Left forelimb (tissue), 1 donor: ENCODE results near the gene KIAA0753.
A peak's percentile ranks its signal among the peaks of the same experiment; 100 is the strongest.

Experiments
- DNase-seq: peaks from one replicate; pipeline ENCODE4 v3.0.0-alpha.2; 2018; ENCODE audit warnings: low spot score

KIAA0753 gene

DNA sequence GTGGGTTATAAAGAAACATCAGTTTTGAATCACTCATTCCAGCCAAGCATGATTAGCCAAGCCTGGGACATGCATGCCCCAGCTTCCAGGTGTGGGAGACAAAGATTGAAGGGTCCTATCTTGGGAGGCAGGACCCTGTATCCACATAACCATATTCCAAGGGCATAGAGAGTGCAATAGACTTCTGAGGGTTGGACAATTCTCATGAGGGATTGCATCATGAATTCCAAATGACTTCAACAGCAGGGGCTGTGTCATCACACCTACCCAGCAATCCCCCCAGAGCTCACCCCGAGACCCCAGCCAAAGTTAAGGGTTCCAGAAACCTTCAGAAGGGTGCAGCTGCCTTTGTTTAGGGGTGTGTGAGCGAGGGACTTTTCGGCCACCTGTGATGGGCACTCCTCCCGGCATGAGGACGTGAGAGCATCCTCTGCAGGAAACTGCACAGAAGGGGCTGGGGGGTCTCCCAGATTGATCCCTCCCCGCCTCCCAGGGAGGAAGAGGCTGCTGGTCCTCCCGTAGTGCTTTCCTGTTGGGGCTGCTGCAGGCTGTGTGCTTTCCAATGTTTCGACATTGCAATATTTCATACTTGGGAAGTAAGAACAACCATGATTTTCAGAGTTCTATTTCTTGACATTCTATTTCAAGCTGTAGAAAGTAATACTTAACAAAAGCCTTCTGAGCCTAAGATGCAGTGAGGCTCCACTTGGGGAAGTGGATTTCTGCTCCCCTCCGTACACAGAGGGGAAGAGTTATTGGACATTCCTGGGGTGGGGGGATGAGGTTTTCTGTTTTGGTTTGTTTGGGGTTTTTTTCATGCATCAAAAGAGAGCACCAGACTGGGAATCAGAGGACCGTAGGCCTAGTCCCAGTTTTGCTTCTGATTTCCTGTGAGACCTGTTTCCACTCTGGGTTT lies 70.9 kb downstream of the KIAA0753 start:
- no peak for DNase-seq

DNA sequence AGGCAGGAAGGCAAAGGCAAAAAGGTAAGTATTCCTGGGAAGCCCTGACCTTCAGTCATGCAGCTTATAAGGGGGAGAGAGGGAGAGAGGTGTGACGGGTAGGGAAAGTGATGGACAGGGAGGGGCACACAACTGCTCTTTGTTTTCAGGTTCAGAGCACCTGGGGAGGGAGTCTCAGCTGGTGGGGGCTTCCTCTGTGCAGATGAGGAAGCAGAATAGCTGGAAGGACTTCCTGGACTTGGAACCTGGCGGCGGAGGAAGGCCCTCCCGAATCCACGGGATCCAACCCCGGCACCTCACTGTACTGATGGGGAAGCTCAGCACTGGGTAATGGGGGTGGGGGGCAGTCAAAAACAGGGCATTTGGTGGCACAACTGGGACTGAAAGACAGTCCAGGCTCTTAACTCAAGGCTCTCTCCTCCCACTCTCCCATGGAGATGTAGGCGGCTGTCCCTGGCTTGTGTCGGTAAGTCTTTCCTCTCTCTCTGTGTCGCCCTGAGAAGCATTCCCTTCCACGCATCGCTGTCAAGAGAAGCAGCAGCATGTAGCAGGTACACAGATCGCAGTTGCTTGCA lies 72.2 kb downstream of the KIAA0753 start:
- no peak for DNase-seq

DNA sequence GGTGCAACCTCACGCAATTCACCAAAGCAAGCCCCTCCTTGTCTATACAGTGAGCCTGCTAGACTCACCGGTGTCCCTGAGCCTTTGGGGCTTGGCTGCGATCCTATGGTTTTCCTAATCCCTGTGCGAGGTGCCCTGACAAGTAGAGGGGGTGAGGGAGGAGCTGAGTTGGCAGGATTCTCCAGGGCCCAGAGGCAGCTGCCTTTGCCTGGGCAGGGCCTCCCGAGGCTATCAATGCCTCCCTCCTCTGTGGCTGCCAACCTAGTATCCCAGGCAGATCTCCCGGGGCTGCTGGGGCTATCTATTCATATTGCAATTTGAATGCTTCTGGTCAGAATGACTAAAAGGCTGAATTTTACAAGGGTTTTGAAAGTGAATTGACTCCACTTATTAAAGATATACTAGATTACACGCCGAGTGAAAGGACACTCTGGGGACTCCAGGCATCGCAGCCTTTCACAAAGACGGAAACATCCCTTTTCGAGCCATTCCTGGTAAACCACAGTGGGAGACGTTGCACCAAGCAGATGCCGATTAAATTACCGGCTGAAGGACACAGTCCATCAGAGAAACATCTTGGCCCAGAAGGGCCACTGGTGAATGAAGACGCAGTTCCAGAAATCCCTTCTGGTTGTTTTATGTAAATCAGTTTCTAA lies 72.9 kb downstream of the KIAA0753 start:
- DNase-seq: no peak

DNA sequence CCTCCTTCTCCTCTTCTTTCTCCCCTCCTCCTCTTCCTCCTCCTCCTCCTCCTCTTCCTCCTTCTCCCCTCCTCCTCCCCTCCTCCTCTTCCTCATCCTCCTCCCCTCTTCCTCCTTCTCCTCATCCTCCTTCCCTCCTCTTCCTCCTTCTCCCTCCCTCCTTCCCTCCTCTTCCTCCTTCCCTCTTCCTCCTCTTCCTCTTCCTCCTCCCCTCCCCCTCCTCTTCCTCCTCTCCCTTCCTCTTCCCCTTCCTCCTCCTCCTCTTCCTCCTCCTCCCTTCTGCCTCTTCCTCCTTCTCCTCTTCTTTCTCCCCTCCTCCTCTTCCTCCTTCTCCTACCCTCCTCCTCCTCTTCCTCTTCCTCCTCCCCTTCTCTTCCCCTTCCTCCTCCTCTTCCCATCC lies 79.1 kb downstream of the KIAA0753 start:
- no peak for DNase-seq

DNA sequence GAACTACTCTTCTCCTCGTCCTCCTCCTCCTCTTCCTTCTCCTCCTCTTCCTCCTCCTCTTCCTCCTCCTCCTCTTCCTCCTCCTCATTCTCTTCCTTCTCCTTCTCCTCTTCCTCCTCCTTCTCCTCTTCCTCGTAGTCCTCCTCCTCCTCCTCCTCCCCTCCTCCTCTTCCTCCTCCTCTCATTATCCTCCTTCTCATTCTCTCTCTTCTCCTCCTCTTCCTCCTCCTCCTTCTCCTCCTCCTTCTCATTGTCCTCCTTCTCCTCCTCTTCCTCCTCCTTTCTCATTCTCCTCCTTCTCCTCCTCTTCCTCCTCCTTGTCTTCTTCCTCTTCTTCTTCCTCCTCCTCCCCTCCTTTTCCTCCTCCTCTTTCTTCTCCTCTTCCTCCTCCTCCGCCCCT lies 80.0 kb downstream of the KIAA0753 start:
- peak; percentile 22 for DNase-seq

DNA sequence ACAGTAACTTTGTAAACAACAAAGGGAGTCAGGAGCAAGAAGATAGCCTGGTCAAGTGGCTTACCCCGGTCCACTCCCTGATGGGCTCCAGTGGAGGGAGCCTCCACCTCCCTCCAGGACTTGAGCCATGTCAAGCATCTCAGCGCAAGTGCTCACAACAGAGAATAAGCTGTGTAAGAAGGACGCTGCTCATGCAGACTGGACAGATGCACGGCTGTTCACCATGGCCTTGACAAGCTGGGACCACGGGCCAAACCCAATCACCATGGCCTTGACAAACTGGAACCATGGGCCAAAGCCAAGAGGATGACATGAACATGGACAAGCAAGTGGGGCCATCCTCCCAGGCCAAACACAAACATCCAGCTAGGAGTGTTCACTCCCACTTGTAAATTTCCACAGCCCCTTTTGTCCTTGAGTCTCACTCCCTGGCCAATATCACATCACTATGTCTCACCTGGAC lies 80.7 kb downstream of the KIAA0753 start:
- peak; percentile 22 for DNase-seq

DNA sequence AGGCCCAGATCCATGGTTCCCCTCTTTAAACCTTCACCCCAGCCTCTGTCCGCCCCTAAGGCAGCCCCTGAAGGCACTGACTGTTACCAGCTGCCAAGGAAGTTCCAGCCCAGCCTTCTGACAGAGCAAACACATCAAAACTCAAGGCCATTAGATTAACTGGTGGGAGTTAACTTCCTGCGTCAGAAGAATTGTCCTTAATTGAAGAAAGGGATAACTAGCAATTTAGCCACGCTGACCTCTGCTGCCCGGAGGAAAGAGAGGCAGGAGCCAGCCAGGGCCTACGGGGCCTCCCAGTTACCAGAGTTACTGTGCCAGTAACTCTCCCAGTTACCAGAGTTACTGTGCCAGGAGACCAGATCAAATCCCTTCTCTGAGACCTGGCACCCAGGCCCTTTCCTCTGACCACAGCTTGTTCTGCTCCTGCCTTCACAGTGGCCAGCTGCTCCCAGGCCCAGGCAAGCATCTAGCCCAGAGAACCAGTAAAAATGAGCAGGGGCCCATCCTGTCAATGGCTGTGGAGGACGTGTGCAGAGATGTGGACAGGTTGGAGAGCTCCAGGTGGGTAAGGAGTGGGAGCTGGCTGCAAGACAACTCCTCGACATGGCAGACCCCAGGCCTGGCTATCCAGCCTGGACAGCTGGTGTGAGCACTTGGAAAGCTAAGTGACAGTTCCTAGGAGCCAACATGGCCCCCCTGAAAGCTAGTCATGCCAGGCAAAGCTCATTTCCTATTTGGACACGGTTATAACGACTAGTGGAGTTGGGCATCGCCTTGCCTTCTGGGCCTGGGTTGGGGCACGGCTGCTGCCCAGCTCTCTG lies 81.4 kb downstream of the KIAA0753 start:
- peak; percentile 44 for DNase-seq

DNA sequence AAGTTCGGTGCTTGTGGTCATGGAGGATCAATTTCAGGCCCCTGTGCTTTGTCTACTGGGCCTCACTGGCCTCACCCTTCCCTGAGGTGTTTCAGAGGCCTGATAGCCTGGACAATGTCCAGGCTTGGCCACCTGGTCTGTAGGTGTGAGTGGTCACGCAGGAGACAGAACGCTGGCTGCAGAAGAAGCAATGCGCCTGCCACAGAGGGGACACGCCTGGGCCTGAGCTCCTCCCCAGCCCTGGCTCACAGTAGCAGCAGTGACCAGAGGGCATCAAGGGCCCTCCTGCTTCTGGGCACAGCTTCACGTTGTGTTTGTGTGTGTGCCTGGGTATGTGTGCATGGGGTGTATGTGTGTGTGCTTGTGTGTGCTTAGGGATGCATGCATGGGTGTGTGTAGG lies 82.2 kb downstream of the KIAA0753 start:
- no peak for DNase-seq

DNA sequence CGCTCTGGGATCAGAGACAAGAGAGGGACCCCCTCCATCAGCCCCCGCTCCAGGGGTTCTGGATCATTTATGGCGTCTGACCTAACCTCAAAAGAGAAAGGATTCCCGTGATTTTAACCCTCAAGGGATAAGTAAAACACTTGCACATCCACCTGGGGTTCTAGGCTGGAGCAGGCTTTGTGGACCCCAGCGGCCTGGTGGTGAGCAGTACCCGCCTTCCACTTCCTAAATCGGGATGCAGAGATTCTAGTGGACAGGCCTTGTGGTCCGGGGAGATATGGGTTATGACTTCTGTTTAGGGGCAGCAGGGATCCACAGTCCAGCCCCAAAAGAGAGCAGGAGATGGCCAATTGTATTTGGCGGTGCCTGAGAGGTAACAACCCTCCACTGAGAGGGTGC lies 83.5 kb downstream of the KIAA0753 start:
- DNase-seq: no peak

DNA sequence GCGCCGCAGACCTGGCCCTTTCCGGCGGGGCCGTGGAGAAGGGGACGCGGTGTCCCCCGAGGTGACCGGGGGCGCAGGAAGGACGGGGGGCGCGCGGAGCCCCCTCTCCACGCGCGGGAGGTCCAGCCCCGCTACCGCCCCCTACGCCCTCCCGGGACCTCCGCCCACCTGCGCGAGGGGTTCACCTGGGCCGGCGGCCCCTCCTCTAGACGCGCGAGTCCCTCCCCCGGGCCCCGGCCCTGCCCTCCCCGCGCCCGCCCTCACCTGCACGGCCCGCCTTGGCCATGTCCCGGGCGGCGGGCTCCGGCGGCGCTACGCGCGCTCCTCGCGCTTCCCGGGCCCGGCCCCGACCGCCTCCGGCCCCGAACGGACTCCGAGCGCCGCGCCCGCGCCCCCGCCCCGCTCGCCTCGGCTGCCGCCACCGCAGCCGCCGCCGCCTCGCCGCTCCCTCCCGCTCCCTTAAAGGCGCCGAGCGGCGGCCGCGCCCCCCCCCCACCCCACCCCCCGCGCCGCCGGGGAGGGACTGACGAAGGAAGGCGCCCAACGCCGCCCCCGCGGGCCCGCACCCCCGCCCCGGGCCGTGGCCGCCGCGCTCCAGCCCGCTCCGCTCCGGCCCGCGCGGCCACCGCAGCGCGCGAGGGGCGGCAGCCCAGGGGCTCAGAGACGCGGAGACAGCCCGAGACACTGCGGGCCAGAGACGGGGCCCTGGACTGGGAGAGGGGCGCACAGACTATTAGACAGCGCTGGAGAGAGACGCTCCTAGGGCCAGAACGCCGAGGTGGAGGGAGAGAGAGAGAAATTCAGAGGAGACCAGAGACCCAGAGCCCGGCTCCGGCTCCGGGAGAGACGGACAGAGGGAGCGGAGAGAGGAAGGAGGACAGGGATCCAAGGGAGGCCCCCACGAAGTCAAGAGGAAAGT lies 84.1 kb downstream of the KIAA0753 start, which contains the start of gene PITPNM3:
TSS of gene PITPNM3 (minus strand) at position 435 of the 919 bp plus-strand sequence. CDS start at position 286, 149 bp downstream.
- peak; percentile 62 for DNase-seq

DNA sequence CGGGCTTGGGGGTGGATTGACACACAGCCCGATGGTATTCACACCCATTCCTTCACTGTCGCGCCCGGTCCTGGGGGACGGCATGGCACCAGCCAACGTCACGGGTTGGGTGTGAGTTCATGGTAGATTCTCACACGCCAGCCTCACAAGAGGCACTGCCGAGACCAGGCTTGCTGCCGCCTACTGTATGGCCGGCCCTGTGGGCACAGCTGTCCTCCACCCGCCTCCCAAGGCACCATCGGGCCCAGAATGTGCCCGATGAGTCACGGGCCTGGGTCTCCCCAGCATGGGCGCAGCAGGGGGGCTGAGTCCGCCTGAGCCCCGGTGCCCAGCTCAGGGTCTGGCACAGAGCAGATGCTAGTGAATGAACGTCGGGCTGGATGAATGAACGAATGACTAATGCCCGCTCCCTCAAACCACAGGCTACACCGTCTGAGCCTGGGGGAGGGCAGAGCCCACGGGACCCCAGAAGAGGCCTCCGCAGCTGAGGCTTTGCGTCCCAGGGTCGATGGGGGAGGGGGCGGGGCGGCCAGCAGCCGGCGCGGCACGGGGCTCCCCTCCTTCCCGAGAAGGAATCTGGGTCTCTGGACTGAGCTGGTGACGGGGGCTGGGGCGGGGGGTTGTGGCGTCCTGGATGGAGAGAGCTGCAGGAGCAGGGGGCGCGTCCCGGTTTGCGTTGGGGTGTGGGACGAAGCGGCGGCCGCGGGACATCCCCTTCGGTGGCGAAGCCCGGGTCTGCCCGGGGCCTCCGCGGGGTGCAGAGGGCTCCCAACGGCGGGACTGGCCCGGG lies 85.0 kb downstream of the KIAA0753 start:
- DNase-seq: no peak

DNA sequence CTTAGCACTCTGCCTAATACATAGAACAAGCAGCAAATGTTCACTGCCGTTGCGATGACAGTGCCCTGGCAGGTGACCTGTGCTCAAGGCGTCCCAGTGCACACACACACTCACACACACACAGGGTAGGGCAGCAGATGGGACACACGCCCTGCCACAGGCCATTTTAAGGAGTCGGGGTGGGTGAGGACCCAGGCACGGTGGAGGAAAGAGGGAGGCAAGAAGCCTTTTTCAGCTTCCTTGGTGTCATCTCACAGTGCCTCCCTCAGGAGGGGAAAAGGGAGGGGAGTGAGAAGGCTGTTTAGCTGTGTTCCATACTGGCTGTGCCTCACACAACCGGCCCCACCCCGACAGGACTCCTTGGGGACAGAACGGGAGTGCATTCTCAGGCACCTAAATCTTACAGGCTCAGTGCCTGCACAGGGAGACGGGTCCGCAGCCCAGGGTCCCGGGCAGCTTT lies 85.6 kb downstream of the KIAA0753 start:
- DNase-seq: no peak

DNA sequence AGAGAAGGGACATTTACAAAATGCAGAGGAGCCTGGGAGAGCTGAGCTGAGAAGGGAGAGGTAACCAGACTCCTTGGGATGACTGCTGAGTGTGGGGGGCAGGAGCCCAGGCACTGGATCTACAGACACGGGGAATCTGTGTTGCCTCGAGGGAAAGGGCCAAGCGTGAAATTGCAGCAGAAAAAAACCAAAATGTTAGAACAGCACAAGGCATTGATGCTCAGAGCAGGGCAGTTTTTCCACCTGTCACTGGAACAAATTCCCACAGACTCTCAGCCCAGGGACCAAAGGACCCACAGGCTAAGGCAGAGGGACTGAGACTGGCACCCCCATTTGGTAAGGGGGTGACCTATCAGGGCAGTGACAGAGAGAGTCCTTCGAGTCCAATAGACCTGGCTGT lies 86.2 kb downstream of the KIAA0753 start:
- DNase-seq: no peak

DNA sequence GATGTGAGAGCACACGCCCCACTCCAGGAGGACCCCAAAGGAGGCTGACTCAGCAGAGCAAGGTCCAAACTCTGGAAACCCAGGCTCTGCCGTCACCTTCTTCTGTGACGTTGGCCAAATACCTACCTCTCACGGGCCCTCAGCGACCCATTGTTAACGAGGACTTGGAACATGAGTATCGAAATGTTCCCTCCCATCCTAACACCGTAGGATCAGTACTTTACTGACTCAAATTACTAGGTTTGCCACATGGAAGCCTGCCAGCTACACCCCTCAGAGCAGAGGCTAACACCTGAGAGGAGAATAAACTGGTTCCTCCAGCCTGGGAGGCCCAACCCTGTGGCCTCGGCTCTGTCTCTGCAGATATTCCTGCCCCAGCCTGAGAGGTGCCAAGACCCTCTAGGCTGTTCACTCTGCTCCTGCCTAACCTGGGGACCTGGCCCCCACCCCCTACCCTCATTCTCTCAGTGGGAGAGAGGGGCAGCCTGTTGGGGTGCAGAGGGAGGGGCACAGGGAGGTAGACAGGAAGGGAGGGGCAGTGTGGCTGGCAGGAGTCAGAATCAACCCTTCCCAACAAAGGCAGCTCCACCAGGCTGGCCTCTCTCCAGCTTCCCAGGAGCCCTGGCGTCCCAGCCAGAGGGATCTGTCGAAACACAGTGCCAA lies 88.5 kb downstream of the KIAA0753 start:
- DNase-seq: no peak

DNA sequence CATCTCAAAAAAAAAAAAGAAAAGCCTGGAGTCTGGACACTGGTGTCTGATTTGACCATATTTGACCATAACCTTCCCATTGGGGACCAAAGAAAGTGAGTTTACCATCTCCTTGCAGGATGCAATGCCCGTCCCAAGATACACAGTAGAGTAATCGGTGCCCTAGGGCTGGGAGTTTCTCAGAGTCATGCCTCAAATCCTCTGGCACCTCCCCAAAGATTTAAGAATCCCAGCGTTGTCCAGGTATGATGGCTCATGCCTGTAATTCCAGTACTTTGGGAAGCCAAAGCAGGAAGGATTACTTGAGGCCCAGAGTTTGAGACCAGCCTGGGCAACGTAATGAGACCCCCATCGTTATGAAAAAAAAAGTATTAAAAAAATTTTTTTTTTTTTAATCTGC lies 89.2 kb downstream of the KIAA0753 start:
- DNase-seq: no peak

DNA sequence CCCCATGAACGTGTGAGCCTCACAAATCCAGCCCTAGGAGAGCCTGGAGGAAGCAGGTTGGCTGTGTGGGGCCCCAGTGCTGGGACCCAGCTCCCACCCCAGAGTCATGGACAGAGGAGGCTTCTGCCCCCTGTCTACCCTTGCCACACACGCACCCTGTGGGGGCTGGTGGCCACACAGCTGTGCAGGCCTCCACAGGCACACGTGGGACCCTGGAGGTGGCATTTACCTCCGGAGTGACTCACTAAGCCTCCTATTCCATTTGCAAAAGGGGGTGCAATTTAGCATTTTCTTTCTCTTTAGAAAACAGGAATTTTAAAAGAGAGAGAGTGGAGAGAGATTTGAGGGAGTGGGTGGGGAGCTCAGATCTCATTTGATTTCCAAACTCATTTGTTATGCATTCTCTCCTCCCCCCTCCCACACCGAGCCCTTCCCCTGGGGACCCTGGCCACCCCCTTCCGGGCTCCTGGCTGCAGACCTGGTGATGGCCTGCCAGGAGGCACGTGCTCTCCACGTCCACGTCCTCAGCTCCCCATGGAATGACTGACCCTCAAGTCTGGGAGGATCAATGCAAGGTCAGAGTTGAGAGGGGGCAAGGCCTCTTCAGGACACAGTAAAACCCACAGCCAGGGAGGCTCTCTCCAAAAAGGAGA lies 91.0 kb downstream of the KIAA0753 start:
- DNase-seq: no peak

DNA sequence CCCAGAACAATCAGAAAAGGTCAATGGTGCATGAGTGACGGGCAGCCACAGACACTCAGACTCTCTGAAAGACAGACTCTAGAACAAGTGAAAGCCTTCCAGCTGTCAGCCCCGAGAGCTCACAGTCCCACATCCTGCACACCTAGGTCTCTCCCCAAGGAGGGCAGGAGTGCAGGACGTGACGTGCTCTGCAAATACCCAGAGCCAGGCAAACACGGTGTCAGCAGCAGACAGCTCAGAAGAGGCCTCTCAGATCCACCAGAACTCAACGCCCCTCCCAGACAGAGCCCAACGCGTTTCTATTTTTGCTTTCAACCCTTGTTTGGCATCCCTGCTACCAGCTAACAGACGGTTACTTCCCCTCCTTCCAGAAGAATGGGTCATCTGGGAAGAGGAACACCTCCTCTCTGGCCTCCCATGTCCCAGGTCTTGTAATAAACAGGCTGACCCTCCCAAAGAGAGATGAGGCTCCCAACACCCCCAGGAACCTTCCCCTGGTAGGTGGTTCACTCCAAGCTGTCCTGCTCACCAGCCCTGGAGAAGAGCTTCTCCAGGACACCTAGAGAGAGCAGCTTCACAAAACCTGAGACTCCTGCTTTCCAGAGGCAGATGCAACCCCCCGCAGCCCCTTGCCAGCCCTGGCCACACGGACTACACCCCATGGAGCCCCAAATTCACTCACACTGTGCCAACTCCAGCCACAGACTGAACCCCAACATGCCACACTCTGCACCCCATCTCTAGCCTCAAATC lies 91.8 kb downstream of the KIAA0753 start:
- no peak for DNase-seq

DNA sequence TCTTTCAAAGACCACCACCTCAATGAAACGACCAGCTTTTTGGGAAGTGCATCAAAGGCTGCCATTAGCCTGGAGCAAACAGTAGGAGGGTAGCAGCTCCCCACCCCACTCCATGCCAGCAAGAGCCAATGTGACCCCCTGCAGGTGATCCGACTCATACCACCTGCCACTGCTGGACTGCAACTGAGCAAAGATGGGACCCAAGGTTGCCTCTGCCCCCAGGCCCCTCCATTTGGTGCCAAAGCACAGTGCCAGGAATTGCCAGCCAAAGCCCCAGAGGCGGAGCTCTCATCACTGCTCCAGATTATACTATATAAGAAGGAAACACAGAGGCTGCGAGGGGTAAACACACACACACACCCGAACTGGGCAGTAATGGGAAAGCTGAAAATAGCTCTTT lies 92.5 kb downstream of the KIAA0753 start:
- no peak for DNase-seq
